ENCODE results near the gene CNST.
A peak's percentile ranks its signal among the peaks of the same experiment; 100 is the strongest.
"Not testable (repeated sequence)": the region's sequence is repeated elsewhere in the genome, so short reads cannot be mapped to it uniquely, and the experiment has no call there.

CNST gene

DNA sequence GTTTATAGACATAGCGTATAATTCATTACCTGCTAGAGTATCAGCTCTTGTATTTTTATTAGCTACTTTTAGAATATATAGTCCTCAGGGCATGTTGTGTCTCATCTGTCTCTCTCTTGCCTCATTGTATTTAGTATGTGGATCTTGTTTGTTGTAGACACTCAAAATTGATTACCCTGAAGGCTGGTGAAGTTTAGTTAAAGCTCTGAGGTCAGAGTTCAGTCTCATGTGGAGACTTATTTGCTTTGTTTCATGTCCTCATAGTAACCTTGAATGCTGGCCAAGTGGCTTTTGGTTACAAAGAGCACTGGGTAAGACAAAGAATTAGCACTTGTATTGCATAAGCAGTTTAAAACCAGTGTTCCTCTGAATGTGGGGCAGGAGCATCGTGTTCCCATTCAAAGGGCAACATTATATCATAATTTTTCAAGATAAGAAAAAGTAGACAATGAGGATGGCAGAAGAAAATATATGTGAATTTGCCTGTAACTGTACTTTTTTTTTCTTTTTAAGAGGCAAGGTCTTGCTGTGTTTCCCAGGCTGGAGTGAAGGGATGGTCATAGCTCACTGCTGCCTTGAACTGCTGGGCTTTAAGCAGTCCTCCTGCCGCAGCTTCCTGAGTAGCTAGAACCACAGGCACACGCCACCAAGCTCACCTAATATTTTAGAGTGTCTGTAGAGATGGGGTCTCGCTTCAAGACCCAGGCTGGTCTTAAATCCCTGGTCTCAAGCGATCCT, 17.4 kb downstream of the CNST start:
- Mint-ChIP-seq H3K9me3 (no peaks in the 10 kb centered on the region), H3K4me3 (no peak overlapping the region), H3K36me3 (ENCODE audit: low read depth) (peaks cover 5% of the 10 kb centered on the region), H3K27me3 (ENCODE audit: low read depth) (no peaks in the 10 kb centered on the region), H3K4me1 (ENCODE audit: low read depth) (peaks cover 19% of the 10 kb centered on the region), H3K27ac (no peak overlapping the region)
- DNase-seq (ENCODE audit: low spot score): no peak

DNA sequence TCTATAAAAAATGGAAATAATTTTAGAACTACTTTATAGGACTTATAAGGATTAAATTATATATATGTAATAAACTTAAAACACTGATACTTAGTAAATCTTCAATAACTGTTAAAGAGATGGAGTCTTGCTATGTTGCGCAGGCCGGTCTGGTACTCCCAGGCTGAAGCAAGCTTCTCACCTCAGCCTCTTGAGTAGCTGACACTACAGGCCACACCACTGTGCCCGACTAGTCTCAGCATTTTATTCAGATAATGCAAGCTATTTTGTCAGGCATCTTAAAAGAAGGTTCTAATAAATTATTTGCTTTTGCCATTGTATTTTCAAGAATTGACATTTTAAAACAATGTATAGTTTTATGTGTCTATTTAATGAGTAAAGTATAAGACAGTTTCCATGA, 20.8 kb downstream of the CNST start:
- H3K27ac Mint-ChIP-seq: no peak overlapping the region
- H3K4me1 Mint-ChIP-seq (ENCODE audit: low read depth): peaks cover 9% of the 10 kb centered on the region
- DNase-seq (ENCODE audit: low spot score): no peak
- H3K9me3 Mint-ChIP-seq: peaks cover 12% of the 10 kb centered on the region
- H3K4me3 Mint-ChIP-seq: no peak overlapping the region
- H3K27me3 Mint-ChIP-seq (ENCODE audit: low read depth): no peaks in the 10 kb centered on the region
- H3K36me3 Mint-ChIP-seq (ENCODE audit: low read depth): peaks cover 24% of the 10 kb centered on the region

DNA sequence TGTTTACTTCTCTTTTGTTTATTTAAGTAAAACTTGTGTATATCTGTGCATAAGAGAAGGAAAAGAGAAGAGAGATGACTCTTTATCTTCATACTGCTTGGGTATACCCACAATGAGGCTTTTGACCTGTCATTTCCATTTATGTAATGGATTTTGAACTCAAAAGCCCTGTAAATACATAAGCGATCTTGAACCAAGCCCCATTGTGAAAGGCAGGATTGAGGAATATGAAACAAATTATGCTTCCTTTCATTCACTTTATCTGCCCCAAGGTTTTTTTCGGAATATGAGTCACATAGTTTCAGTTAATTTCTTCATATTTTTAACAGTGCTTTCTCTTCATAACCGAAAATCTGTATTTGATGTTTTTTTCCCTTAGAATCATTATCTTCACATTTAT, 21.4 kb downstream of the CNST start:
- no peak for DNase-seq (ENCODE audit: low spot score)
- H3K4me1 Mint-ChIP-seq (ENCODE audit: low read depth): peaks cover 9% of the 10 kb centered on the region
- H3K36me3 Mint-ChIP-seq (ENCODE audit: low read depth): peaks cover 26% of the 10 kb centered on the region
- H3K4me3 Mint-ChIP-seq: no peak overlapping the region
- H3K27me3 Mint-ChIP-seq (ENCODE audit: low read depth): no peaks in the 10 kb centered on the region
- H3K9me3 Mint-ChIP-seq: peaks cover 12% of the 10 kb centered on the region
- no peak overlapping the region for H3K27ac Mint-ChIP-seq

DNA sequence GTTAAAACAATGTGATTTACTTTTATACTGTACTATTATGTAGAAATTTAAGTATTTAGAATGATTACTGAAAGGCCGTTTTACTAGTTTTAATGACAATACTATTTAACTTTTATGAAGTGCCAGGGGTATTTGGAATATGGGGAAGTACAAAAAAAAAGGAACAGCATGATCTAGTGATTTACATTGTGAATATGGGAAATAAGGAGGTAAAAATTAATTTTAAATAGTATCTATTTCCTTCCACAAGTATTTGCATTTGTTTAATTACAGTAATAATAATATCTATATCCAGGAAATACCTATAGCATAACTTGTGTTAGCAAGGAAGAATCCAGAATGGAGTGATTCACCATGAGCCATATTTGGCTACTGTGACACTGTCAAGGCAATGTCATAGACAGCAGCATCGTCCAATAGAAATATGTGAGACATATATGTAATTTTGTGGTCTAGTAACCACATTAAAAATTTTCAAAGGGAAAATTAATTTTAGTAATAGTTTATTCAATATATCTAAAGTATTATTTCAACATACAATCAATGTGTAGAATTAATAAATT, 22.0 kb downstream of the CNST start:
- Mint-ChIP-seq H3K4me1 (ENCODE audit: low read depth) (peaks cover 7% of the 10 kb centered on the region), H3K27ac (no peak overlapping the region)
- no peak for DNase-seq (ENCODE audit: low spot score)

DNA sequence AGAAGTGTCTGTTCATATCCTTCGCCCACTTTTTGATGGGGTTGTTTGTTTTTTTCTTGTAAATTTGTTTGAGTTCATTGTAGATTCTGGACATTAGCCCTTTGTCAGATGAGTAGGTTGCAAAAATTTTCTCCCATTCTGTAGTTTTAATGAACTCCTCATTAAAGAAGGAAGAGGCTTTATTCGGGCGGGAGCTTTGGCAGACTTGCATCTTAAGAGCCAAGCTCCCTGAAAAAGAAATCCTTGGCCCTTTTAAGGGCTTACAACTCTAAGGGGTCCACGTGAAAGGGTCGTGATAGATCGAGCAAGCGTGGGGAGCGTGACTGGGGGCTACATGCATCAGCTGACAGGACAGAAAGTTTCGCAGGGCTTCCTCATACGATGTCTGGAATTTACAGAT, 23.7 kb downstream of the CNST start:
- not testable (repeated sequence) for H3K27me3 Mint-ChIP-seq (ENCODE audit: low read depth); H3K4me1 Mint-ChIP-seq (ENCODE audit: low read depth); DNase-seq (ENCODE audit: low spot score); H3K27ac Mint-ChIP-seq; H3K4me3 Mint-ChIP-seq
- peaks cover 26% of the 10 kb centered on the region for H3K36me3 Mint-ChIP-seq (ENCODE audit: low read depth)
- peaks cover 12% of the 10 kb centered on the region for H3K9me3 Mint-ChIP-seq

More for the DNA sequence above, 22.0 kb downstream of the CNST start:
- Mint-ChIP-seq H3K9me3 (peaks cover 12% of the 10 kb centered on the region), H3K36me3 (ENCODE audit: low read depth) (peaks cover 24% of the 10 kb centered on the region), H3K27me3 (ENCODE audit: low read depth) (no peaks in the 10 kb centered on the region), H3K4me3 (no peak overlapping the region)

DNA sequence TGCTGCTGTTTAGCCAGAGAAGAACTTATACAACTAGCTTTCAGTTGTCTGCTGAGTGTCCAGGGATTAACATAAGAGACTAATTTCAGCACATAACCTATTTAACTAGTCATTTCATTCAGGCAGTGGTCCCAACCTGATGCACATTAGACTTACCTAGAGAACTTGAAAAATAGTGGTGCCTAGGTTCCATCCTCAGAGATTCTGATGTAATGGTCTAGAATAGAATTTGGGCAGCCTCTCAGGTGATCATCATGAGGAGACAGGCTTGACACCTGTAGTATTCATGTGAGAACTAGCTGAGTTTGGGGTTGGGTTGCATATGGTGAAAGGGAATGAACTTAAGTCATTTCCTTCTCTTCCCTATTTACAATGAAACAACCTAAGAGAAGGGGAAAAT, 24.8 kb downstream of the CNST start:
- Mint-ChIP-seq H3K27me3 (ENCODE audit: low read depth) (no peaks in the 10 kb centered on the region), H3K27ac (no peak overlapping the region), H3K4me3 (no peak overlapping the region), H3K9me3 (peaks cover 12% of the 10 kb centered on the region), H3K4me1 (ENCODE audit: low read depth) (peaks cover 7% of the 10 kb centered on the region), H3K36me3 (ENCODE audit: low read depth) (peaks cover 32% of the 10 kb centered on the region)
- no peak for DNase-seq (ENCODE audit: low spot score)

DNA sequence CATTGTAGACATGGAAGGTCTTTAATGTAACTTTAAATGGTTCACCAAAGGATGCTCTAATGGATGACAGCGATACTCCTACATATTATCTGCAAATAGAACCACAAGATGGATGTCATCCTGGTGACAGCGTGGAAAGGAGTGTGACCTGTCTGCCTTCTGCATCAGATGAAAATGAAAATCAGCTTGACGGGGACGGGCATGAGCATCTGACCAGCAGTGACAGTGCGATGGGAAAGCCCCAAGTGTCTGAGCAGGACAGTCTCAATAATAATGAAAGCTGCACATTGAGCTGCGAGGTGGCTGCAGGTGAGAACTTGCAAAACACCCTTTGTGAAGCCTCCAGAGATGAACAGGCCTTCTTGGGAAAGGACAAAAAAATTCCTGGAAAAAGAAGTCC, 25.2 kb downstream of the CNST start:
- H3K4me1 Mint-ChIP-seq (ENCODE audit: low read depth): peaks cover 7% of the 10 kb centered on the region
- H3K27me3 Mint-ChIP-seq (ENCODE audit: low read depth): no peaks in the 10 kb centered on the region
- DNase-seq (ENCODE audit: low spot score): no peak
- no peak overlapping the region for H3K4me3 Mint-ChIP-seq
- peaks cover 12% of the 10 kb centered on the region for H3K9me3 Mint-ChIP-seq
- peaks cover 32% of the 10 kb centered on the region for H3K36me3 Mint-ChIP-seq (ENCODE audit: low read depth)
- no peak overlapping the region for H3K27ac Mint-ChIP-seq

DNA sequence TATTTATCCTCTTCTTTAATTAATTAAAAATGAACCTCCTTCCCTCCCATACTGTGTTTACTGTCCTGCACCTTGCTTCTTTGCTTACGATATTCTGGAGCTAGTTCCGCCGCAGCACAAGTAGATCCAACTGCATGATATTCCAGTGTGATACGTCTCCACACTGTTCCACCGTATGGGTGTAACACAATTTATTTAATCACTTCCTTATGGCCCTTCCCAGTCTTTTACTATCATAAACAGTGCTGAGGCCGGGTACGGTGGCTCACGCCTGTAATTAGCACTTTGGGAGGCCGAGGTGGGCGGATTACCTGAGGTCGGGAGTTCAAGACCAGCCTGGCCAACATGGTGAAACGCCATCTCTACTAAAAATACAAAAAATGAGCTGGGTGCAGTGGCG, 25.7 kb downstream of the CNST start:
- H3K27me3 Mint-ChIP-seq (ENCODE audit: low read depth): no peaks in the 10 kb centered on the region
- peaks cover 7% of the 10 kb centered on the region for H3K4me1 Mint-ChIP-seq (ENCODE audit: low read depth)
- H3K9me3 Mint-ChIP-seq: peaks cover 12% of the 10 kb centered on the region
- H3K36me3 Mint-ChIP-seq (ENCODE audit: low read depth): peaks cover 32% of the 10 kb centered on the region
- no peak for DNase-seq (ENCODE audit: low spot score)
- H3K27ac Mint-ChIP-seq: no peak overlapping the region
- no peak overlapping the region for H3K4me3 Mint-ChIP-seq

DNA sequence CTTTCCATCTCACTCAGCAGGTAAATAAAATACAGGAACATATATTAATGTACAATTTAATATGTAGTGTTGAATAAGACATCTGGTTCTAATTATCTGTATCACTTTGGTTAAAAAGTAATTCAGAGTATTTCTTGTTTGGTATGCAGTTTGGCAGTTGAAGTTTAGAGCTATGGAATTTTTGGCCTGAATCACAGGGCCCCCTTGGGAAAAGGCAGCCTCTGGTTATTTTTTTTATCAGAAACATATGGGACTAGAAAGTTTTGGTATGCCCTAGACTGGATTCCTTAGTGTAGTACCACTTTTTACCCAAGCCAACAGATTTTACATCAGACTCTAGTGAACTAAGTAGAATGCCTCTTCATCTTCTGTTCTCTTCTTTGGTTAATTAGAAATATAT, 26.4 kb downstream of the CNST start:
- peaks cover 36% of the 10 kb centered on the region for H3K36me3 Mint-ChIP-seq (ENCODE audit: low read depth)
- H3K4me3 Mint-ChIP-seq: no peak overlapping the region
- H3K27me3 Mint-ChIP-seq (ENCODE audit: low read depth): no peaks in the 10 kb centered on the region
- H3K9me3 Mint-ChIP-seq: peaks cover 12% of the 10 kb centered on the region
- H3K27ac Mint-ChIP-seq: no peak overlapping the region
- DNase-seq (ENCODE audit: low spot score): no peak
- H3K4me1 Mint-ChIP-seq (ENCODE audit: low read depth): peaks cover 2% of the 10 kb centered on the region

DNA sequence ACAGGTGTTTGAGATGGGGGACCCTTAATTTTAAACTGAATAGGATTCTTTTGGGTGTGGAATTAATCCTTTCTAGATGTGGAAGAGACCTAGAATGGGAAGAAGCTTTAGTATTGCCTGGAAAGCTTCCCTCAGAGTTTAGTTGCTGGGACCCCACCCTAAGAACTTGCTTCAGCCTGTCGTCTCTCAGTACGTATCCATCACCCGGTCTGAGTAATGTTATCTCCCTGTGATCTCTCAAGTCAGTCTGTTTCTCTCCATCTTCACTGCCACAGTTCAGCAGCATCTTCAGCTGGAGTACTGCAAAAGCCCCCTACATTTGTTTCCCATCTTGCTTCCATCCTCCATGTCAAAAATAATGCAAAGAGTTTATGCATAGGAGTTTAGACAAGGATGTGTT, 28.9 kb downstream of the CNST start:
- peaks cover 7% of the 10 kb centered on the region for H3K9me3 Mint-ChIP-seq
- H3K27ac Mint-ChIP-seq: no peak overlapping the region
- no peaks in the 10 kb centered on the region for H3K27me3 Mint-ChIP-seq (ENCODE audit: low read depth)
- H3K4me1 Mint-ChIP-seq (ENCODE audit: low read depth): no peaks in the 10 kb centered on the region
- no peak for DNase-seq (ENCODE audit: low spot score)
- no peak overlapping the region for H3K4me3 Mint-ChIP-seq
- H3K36me3 Mint-ChIP-seq (ENCODE audit: low read depth): peaks cover 29% of the 10 kb centered on the region

DNA sequence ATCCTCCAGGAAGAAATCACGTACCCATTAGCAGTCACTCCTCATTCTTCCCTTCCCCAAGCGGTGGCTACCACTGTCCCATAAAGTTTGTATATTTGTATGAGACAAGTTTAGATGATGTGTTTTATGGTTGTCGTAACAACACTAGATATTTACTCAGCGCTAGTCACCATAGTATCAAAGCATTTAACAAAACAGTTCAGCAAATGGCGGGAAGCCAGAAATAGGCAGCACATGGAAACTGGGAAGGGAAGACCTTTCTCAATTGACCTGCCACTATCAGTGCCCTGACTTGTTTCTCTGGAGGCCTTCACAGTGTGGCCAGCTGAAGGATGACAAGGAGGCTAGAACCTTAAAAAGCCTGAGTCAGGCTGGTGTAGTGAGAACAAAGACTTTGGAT, 31.1 kb downstream of the CNST start:
- peaks cover 18% of the 10 kb centered on the region for H3K36me3 Mint-ChIP-seq (ENCODE audit: low read depth)
- no peak overlapping the region for H3K4me3 Mint-ChIP-seq
- H3K27me3 Mint-ChIP-seq (ENCODE audit: low read depth): no peaks in the 10 kb centered on the region
- no peak for DNase-seq (ENCODE audit: low spot score)
- no peaks in the 10 kb centered on the region for H3K9me3 Mint-ChIP-seq
- peaks cover 9% of the 10 kb centered on the region for H3K4me1 Mint-ChIP-seq (ENCODE audit: low read depth)
- no peak overlapping the region for H3K27ac Mint-ChIP-seq

DNA sequence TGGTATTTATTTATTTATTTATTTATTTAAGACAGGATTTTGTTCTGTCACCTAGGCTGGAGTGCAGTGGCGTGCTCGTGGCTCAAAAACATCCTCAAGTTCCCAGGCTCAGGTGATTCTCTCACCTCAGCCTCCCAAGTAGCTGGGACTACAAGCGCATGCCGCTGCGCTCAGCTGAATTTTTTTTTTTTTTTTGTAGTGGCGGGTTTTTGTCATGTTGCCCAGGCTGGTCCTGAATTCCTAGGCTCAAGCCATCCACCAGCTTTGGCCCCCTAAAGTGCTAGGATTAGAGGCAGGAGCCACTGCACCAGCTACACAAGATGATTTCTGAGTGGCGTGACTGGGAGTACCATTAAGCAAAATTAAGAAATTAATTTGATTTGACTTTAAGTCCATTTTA, 31.7 kb downstream of the CNST start:
- Mint-ChIP-seq H3K27ac (no peak overlapping the region), H3K27me3 (ENCODE audit: low read depth) (no peaks in the 10 kb centered on the region), H3K4me3 (no peak overlapping the region), H3K36me3 (ENCODE audit: low read depth) (peaks cover 22% of the 10 kb centered on the region), H3K4me1 (ENCODE audit: low read depth) (peaks cover 13% of the 10 kb centered on the region), H3K9me3 (no peaks in the 10 kb centered on the region)
- DNase-seq (ENCODE audit: low spot score): no peak

DNA sequence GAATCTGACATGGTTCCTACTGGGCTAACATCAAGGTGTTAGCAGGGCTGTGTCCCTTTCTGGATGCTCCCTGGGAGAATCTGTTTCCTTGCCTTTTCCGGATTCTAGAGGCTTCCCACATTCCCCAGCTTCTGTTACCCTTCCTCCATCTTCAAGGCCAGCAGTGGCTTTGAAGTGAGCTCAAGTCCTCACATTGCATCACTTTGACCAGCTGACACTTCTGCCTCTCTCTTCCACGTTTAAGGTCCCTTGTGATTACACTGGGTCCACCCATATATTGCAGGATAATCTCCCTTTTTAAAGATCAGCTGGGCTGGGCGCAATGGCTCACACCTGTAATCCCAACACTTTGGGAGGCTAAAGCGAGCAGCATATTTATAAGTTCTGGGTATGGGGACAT, 33.1 kb downstream of the CNST start:
- no peaks in the 10 kb centered on the region for H3K27me3 Mint-ChIP-seq (ENCODE audit: low read depth)
- peaks cover 16% of the 10 kb centered on the region for H3K4me1 Mint-ChIP-seq (ENCODE audit: low read depth)
- DNase-seq (ENCODE audit: low spot score): no peak
- H3K27ac Mint-ChIP-seq: no peak overlapping the region
- H3K36me3 Mint-ChIP-seq (ENCODE audit: low read depth): peaks cover 23% of the 10 kb centered on the region
- H3K4me3 Mint-ChIP-seq: no peak overlapping the region
- H3K9me3 Mint-ChIP-seq: no peaks in the 10 kb centered on the region

DNA sequence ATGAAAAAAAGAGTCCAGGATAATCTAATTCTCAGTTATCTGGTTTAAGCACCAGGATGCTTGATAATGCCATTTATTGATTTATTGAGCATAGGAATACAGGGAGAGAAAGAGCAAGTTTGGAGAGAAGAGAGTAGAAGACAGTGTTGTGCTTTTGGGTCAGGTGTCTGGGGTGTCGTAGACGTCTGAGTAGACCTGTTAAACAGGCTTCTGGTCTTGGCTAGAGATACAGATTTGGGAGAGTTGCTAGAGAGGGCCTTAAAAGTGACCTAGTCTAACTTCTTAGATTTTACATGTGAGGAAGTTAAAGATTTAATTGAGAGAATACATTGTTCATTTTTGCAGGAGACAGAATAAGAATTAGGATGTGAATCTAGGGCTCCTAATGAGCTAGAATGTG, 34.3 kb downstream of the CNST start:
- Mint-ChIP-seq H3K9me3 (no peaks in the 10 kb centered on the region), H3K27me3 (ENCODE audit: low read depth) (no peaks in the 10 kb centered on the region), H3K36me3 (ENCODE audit: low read depth) (peaks cover 17% of the 10 kb centered on the region), H3K27ac (no peak overlapping the region), H3K4me3 (no peak overlapping the region), H3K4me1 (ENCODE audit: low read depth) (peaks cover 16% of the 10 kb centered on the region)
- DNase-seq (ENCODE audit: low spot score): no peak

DNA sequence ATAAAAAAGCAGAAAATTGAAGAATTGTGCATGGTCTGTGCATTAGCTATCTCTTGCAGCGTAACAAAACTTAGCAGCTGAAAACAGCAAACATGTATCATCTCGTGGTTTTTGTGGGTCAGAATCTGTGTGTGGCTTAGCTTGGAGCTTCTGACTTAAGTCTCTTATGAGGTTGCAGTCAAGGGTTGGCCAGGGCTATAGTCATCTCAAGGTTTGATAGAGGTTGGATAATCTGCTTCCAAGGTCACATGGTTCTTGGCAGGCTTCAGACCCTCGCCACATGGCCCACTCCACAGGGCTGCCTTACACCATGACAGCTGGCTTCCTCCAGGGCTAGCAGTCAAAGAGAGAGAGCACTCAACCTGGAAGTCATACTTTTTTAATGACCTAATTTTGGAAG, 35.9 kb downstream of the CNST start:
- Mint-ChIP-seq H3K4me1 (ENCODE audit: low read depth) (peaks cover 16% of the 10 kb centered on the region), H3K36me3 (ENCODE audit: low read depth) (peaks cover 15% of the 10 kb centered on the region), H3K27me3 (ENCODE audit: low read depth) (no peaks in the 10 kb centered on the region), H3K9me3 (no peaks in the 10 kb centered on the region), H3K4me3 (no peak overlapping the region), H3K27ac (no peak overlapping the region)
- peak; percentile 6 for DNase-seq (ENCODE audit: low spot score)
